Measurements from ENCODE around the gene PCDHGA3.
"Not testable (repeated sequence)": the region's sequence is repeated elsewhere in the genome, so short reads cannot be mapped to it uniquely, and the experiment has no call there.

The PCDHGA3 gene

DNA sequence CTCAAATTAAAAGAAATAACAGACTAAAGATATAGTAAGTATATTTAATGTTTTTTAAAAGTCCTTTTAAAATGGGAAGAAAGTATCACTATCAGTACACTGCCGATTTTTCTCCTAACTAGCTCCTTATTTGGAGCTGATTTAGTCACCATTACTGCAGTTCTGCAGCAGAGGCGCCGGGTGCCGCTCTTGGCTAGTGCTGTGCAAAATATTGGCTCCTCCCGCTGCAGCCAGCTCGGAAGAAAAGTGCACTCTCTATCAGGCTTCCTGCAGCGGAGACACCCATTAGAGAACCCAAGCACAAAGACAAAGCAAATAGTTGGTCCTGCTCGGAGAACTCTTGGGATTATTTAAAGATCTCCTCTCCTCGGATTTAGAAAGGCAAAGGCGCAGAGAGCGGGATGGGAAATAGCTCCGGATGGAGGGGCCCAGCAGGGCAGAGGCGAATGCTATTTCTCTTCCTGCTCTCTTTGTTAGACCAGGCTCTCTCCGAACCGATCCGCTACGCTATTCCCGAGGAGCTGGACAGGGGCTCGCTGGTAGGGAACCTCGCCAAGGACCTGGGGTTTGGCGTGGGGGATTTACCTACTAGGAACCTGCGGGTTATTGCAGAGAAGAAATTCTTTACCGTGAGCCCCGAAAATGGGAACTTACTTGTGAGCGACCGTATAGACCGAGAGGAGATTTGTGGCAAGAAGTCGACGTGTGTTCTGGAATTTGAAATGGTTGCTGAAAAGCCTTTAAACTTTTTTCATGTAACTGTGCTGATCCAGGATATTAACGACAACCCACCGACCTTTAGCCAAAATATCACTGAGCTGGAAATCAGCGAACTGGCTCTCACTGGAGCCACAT is 26.6 kb downstream of the PCDHGA3 start, which contains the start of gene PCDHGB3:
Gene PCDHGB3, plus strand, starts transcription at position 249 of the 855 bp plus-strand sequence. Its CDS starts 153 bp downstream, at position 402.
- Histone ChIP-seq H3K4me1 (ENCODE audit: insufficient read depth, low read length) (no peaks in the 10 kb centered on the region), H3K36me3 (ENCODE audit: insufficient read depth, low read length) (peaks cover 4% of the 10 kb centered on the region), H3K27me3 (ENCODE audit: control insufficient read depth in 1 of 2, insufficient read depth in 2 of 2, low read length in 2 of 2) (no peaks in the 10 kb centered on the region), H3K27ac (ENCODE audit: low read depth, low read length) (no peak within 1 kb of the TSS), H3K9me3 (ENCODE audit: low read length) (peaks cover 70% of the 10 kb centered on the region), H3K4me3 (ENCODE audit: low read depth in 1 of 2, low read length in 2 of 2) (peak within 1 kb of the TSS; percentile 32 to 50), H3K9ac (ENCODE audit: low read length) (no peak within 1 kb of the TSS)

DNA sequence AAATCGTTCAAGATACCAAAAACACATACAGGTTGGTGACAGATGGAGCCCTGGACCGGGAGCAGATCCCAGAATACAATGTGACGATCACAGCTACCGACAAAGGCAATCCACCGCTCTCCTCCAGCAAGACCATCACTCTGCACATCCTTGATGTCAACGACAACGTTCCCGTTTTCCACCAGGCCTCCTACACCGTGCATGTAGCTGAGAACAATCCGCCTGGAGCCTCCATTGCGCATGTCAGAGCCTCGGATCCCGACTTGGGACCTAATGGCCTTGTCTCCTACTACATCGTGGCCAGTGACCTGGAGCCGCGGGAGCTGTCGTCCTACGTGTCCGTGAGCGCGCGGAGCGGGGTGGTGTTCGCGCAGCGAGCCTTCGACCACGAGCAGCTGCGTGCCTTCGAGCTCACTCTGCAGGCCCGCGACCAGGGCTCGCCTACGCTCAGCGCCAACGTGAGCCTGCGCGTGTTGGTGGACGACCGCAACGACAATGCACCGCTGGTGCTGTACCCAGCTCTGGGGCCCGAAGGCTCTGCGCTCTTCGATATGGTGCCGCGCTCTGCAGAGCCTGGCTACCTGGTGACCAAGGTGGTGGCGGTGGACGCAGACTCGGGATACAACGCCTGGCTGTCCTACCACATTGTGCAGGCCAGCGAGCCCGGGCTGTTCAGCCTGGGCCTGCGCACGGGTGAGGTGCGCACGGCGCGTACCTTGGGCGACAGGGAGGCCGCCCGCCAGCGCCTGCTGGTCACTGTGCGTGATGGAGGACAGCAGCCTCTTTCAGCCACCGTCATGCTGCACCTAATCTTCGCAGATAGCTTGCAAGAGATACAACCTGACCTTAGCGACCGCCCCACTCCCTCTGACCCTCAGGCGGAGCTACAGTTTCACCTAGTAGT is 28.2 kb downstream of the PCDHGA3 start:
- no peak overlapping the region for H3K9ac ChIP-seq (ENCODE audit: low read length)
- H3K27me3 ChIP-seq (ENCODE audit: control insufficient read depth in 1 of 2, insufficient read depth in 2 of 2, low read length in 2 of 2) = no peaks in the 10 kb centered on the region
- no peaks in the 10 kb centered on the region for H3K4me1 ChIP-seq (ENCODE audit: insufficient read depth, low read length)
- H3K36me3 ChIP-seq (ENCODE audit: insufficient read depth, low read length) = peaks cover 4% of the 10 kb centered on the region
- H3K9me3 ChIP-seq (ENCODE audit: low read length) = peaks cover 65% of the 10 kb centered on the region
- peak overlapping the region; percentile 42 to 52 for H3K4me3 ChIP-seq (ENCODE audit: low read depth in 1 of 2, low read length in 2 of 2)
- H3K27ac ChIP-seq (ENCODE audit: low read depth, low read length) = no peak overlapping the region

DNA sequence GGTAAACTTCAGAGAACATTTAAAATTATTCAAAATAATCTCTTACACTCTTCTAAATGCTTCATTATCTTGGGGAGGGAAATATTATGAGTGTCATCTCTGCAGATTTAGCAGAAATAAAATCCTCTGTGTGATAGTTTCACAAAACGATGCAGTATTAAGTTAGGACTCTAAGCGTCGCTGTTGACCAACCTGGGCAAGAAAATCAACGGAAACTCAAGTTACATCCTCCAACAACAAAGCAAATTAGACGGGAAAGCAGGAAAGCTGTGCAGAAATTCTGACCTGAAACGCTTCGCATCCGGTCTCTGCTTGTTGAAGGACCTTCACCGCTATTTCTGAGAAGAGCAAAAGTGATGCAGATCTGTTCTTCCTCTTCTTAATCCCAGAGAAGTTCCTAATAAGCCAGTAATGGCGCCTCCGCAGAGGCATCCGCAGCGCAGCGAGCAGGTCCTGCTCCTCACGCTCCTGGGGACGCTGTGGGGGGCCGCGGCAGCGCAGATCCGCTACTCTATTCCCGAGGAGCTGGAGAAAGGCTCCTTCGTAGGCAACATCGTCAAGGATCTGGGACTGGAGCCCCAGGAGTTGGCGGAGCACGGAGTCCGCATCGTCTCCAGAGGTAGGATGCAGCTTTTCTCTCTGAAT is 30.2 kb downstream of the PCDHGA3 start, which contains the start of gene PCDHGA6:
Gene PCDHGA6, plus strand, starts transcription at position 219 of the 645 bp plus-strand sequence. Its CDS starts 193 bp downstream, at position 412.
- Histone ChIP-seq H3K4me3 (ENCODE audit: low read depth in 1 of 2, low read length in 2 of 2) (peak within 1 kb of the TSS; percentile 25 to 42), H3K4me1 (ENCODE audit: insufficient read depth, low read length) (no peaks in the 10 kb centered on the region), H3K9me3 (ENCODE audit: low read length) (peaks cover 77% of the 10 kb centered on the region), H3K27ac (ENCODE audit: low read depth, low read length) (no peak within 1 kb of the TSS), H3K27me3 (ENCODE audit: control insufficient read depth in 1 of 2, insufficient read depth in 2 of 2, low read length in 2 of 2) (no peaks in the 10 kb centered on the region), H3K9ac (ENCODE audit: low read length) (no peak within 1 kb of the TSS), H3K36me3 (ENCODE audit: insufficient read depth, low read length) (peaks cover 4% of the 10 kb centered on the region)

DNA sequence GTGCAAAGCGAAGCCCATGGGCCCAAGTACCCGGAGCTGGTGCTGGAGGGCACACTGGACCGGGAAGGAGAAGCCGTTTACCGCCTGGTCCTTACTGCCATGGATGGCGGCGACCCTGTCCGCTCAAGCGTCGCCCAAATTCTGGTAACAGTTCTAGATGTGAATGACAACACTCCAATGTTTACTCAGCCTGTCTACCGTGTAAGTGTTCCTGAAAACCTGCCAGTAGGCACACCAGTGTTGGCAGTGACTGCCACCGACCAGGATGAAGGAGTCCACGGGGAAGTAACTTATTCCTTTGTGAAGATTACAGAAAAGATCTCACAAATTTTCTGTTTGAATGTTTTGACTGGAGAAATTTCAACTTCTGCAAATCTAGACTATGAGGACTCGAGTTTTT is 31.0 kb downstream of the PCDHGA3 start:
- peak overlapping the region; percentile 25 to 28 for H3K4me3 ChIP-seq (ENCODE audit: low read depth in 1 of 2, low read length in 2 of 2)
- H3K4me1 ChIP-seq (ENCODE audit: insufficient read depth, low read length) = no peaks in the 10 kb centered on the region
- peaks cover 4% of the 10 kb centered on the region for H3K36me3 ChIP-seq (ENCODE audit: insufficient read depth, low read length)
- H3K9ac ChIP-seq (ENCODE audit: low read length) = no peak overlapping the region
- no peaks in the 10 kb centered on the region for H3K27me3 ChIP-seq (ENCODE audit: control insufficient read depth in 1 of 2, insufficient read depth in 2 of 2, low read length in 2 of 2)
- H3K9me3 ChIP-seq (ENCODE audit: low read length) = peaks cover 73% of the 10 kb centered on the region
- H3K27ac ChIP-seq (ENCODE audit: low read depth, low read length) = no peak overlapping the region

DNA sequence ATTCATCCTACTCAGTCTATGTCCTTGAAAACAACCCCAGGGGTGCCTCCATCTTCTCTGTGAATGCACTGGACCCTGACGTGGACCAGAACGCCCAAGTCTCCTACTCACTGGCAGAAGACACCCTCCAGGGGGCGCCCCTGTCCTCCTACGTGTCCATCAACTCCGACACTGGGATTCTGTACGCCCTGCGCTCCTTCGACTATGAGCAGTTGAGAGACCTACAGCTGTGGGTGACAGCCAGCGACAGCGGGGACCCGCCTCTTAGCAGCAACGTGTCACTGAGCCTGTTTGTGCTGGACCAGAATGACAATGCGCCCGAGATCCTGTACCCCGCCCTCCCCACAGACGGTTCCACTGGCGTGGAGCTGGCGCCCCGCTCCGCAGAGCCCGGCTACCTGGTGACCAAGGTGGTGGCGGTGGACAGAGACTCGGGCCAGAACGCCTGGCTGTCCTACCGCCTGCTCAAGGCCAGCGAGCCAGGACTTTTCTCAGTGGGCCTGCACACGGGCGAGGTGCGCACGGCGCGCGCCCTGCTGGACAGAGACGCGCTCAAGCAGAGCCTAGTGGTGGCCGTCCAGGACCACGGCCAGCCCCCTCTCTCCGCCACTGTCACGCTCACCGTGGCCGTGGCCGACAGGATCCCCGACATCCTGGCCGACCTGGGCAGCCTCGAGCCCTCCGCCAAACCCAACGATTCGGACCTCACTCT is 32.0 kb downstream of the PCDHGA3 start:
- not testable (repeated sequence) for H3K27ac ChIP-seq (ENCODE audit: low read depth, low read length); H3K4me1 ChIP-seq (ENCODE audit: insufficient read depth, low read length); H3K27me3 ChIP-seq (ENCODE audit: control insufficient read depth in 1 of 2, insufficient read depth in 2 of 2, low read length in 2 of 2); H3K36me3 ChIP-seq (ENCODE audit: insufficient read depth, low read length); H3K9ac ChIP-seq (ENCODE audit: low read length)
- peak overlapping the region in 1 of 2 donors; percentile 38 for H3K4me3 ChIP-seq (ENCODE audit: low read depth in 1 of 2, low read length in 2 of 2)
- H3K9me3 ChIP-seq (ENCODE audit: low read length) = peaks cover 68% of the 10 kb centered on the region

DNA sequence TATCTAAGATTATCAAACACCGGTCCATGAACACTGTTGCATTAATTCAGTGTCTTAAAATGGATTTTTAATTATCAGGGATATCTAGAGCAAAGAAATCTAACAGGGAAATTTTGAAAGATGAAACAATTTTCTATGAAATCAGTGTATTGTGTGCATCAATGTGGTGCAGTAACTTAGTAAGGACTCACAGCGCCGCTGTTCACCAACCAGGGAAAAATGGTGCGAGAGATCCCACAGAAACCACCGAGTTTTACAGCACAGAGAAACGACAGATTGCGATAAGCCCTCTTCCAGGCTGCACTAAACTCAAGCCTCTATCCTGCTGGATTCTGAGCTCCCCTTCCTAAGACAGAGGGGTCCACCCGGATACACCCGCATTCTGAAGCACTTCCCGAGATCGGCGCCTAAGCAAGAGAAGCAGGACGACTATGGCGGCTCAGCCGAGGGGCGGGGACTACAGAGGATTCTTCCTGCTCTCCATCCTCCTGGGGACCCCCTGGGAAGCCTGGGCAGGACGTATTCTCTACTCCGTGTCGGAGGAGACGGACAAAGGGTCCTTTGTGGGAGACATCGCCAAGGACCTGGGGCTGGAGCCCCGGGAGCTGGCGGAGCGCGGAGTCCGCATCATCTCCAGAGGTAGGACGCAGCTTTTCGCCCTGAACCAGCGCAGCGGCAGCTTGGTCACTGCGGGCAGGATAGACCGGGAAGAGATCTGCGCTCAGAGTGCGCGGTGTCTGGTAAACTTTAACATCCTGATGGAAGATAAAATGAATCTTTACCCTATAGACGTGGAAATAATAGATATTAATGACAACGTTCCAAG is 39.1 kb downstream of the PCDHGA3 start, which contains the start of gene PCDHGA7:
Gene PCDHGA7, plus strand, starts transcription at position 274 of the 826 bp plus-strand sequence. Its CDS starts 158 bp downstream, at position 432.
- no peak within 1 kb of the TSS for H3K27ac ChIP-seq (ENCODE audit: low read depth, low read length)
- H3K9ac ChIP-seq (ENCODE audit: low read length) = no peak within 1 kb of the TSS
- no peaks in the 10 kb centered on the region for H3K27me3 ChIP-seq (ENCODE audit: control insufficient read depth in 1 of 2, insufficient read depth in 2 of 2, low read length in 2 of 2)
- peaks cover 73% of the 10 kb centered on the region for H3K9me3 ChIP-seq (ENCODE audit: low read length)
- no peaks in the 10 kb centered on the region for H3K36me3 ChIP-seq (ENCODE audit: insufficient read depth, low read length)
- H3K4me1 ChIP-seq (ENCODE audit: insufficient read depth, low read length) = no peaks in the 10 kb centered on the region
- peak within 1 kb of the TSS; percentile 12 to 47 for H3K4me3 ChIP-seq (ENCODE audit: low read depth in 1 of 2, low read length in 2 of 2)

- Histone ChIP-seq H3K9ac (ENCODE audit: low read length) (no peak overlapping the region), H3K36me3 (ENCODE audit: insufficient read depth, low read length) (no peaks in the 10 kb centered on the region), H3K27me3 (ENCODE audit: control insufficient read depth in 1 of 2, insufficient read depth in 2 of 2, low read length in 2 of 2) (no peaks in the 10 kb centered on the region), H3K27ac (ENCODE audit: low read depth, low read length) (no peak overlapping the region), H3K9me3 (ENCODE audit: low read length) (peaks cover 69% of the 10 kb centered on the region), H3K4me3 (ENCODE audit: low read depth in 1 of 2, low read length in 2 of 2) (peak overlapping the region; percentile 12 to 47), H3K4me1 (ENCODE audit: insufficient read depth, low read length) (no peaks in the 10 kb centered on the region)
Measured at GRCh38 chr5:141383345-141383744, 39.7 kb downstream of the PCDHGA3 start.

GRCh38 chr5:141384471-141385267 is 41.0 kb downstream of the PCDHGA3 start:
- Histone ChIP-seq H3K9me3 (ENCODE audit: low read length) (peaks cover 78% of the 10 kb centered on the region), H3K36me3 (ENCODE audit: insufficient read depth, low read length) (no peaks in the 10 kb centered on the region), H3K4me3 (ENCODE audit: low read depth in 1 of 2, low read length in 2 of 2) (peak overlapping the region in 1 of 2 donors; percentile 16), H3K4me1 (ENCODE audit: insufficient read depth, low read length) (no peaks in the 10 kb centered on the region), H3K27ac (ENCODE audit: low read depth, low read length) (no peak overlapping the region), H3K9ac (ENCODE audit: low read length) (no peak overlapping the region), H3K27me3 (ENCODE audit: control insufficient read depth in 1 of 2, insufficient read depth in 2 of 2, low read length in 2 of 2) (no peaks in the 10 kb centered on the region)

DNA sequence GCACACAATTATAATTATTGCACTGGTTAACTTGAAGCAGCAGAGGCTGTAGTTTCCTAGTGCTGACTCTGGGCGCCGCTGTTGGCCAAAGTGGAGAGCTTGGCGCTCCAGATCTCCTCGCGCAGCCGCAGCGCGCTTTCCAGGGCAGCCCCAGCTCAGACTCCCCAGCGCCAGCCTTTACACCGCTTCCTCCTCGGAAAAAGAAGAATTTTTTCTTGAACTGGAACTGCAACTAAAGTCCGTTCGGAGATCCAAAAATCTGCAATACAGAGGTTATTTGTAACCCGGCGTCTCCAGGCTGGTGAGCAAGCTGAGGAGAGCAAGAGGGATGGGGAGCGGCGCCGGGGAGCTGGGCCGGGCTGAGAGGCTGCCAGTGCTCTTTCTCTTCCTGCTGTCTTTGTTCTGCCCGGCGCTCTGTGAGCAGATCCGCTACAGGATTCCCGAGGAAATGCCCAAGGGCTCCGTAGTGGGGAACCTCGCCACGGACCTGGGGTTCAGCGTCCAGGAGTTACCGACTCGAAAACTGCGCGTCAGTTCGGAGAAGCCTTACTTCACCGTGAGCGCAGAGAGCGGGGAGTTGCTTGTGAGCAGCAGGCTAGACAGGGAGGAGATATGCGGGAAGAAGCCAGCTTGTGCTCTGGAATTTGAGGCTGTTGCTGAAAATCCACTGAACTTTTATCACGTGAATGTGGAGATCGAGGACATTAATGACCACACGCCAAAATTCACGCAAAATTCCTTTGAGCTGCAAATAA is 44.1 kb downstream of the PCDHGA3 start, which contains the start of gene PCDHGB4:
Gene PCDHGB4, plus strand, starts transcription at position 142 of the 755 bp plus-strand sequence. Its CDS starts 187 bp downstream, at position 329.
- H3K27ac ChIP-seq (ENCODE audit: low read depth, low read length); H3K27me3 ChIP-seq (ENCODE audit: control insufficient read depth in 1 of 2, insufficient read depth in 2 of 2, low read length in 2 of 2); H3K36me3 ChIP-seq (ENCODE audit: insufficient read depth, low read length); H3K9ac ChIP-seq (ENCODE audit: low read length); H3K4me1 ChIP-seq (ENCODE audit: insufficient read depth, low read length): not testable (repeated sequence)
- Histone ChIP-seq H3K4me3 (ENCODE audit: low read depth in 1 of 2, low read length in 2 of 2) (peak within 1 kb of the TSS in 1 of 2 donors; percentile 33), H3K9me3 (ENCODE audit: low read length) (peaks cover 80% of the 10 kb centered on the region)

All from muscle layer of colon (tissue), 2 donors.